K562 (cell line): Measurements from ENCODE around the gene CACNA1A. TPM values are rescaled to one million over a fixed set of nuclear protein-coding genes. Genes with fewer than 3 reads are reported as not detected.

Experiments
- ATAC-seq: fragments of 200-7000 bp; cut with Tn5 transposase; 3 replicates; pipeline ENCODE4 v1.9.1; 2020; ENCODE audit warnings: moderate library complexity
- BruUV-seq: library from RNA; stranded (reverse); fragments of 400-500 nt; replicated peaks from 2 replicates; lab custom pipeline; 2021; lab: Mats Ljungman, UMichigan
- CTCF ChIA-PET: fragments of 300-600 bp; formaldehyde crosslinking; extraction: SDS; loops from one replicate; lab custom pipeline; 2021; ENCODE audit warnings: low intra/inter-chr PET ratio; lab: Yijun Ruan, JAX
- POLR2A ChIA-PET: fragments of 300-600, 350-650 bp; sonication (Branson Sonifier 250); formaldehyde crosslinking; extraction: SDS; loops from one replicate; lab custom pipeline; 2021; ENCODE audit warnings: antibody characterized with exemption, inconsistent platforms; lab: Yijun Ruan, JAX
- DNase-seq, 4 experiments: peaks; one replicate each; pipeline versions ENCODE4 v3.0.0 to v3.0.0-alpha.2; 2011 to 2018; ENCODE audit warnings: low spot score in 3 of 4, mixed read lengths in 3 of 4; ENCODE audit errors: extremely low read depth in 1 of 4
- FAIRE-seq: peaks from 2 replicates; lab custom pipeline; 2011; peaks lifted over from hg19 to GRCh38; lab: Jason Lieb, UNC
- H2AFZ ChIP-seq: 2 replicates; pipeline ENCODE4 v1.6.0; 2011; ENCODE audit warnings: low read depth, low read length, control low read depth, inconsistent platforms
- H3K27ac ChIP-seq: fragments of 200-600 bp; 3 replicates; pipeline ENCODE4 v1.8.0; 2011; ENCODE audit warnings: low read depth, mild to moderate bottlenecking, control low read depth, inconsistent platforms, low read length, moderate library complexity, mixed read lengths; ENCODE audit errors: extremely low read depth
- H3K27me3 ChIP-seq, 2 experiments: fragments of 300-600 bp in 1 of 2; 2 replicates in 1 of 2; 3 replicates in 1 of 2; pipeline versions ENCODE4 v1.6.0 to v1.8.0; 2011; ENCODE audit warnings: inconsistent platforms in 2 of 2, low read length in 2 of 2, mild to moderate bottlenecking in 1 of 2, mixed read lengths in 1 of 2, moderate library complexity in 1 of 2; ENCODE audit not compliant: control insufficient read depth in 2 of 2, insufficient read depth in 2 of 2
- H3K36me3 ChIP-seq: fragments of 300-600 bp; 3 replicates; pipeline ENCODE4 v1.8.0; 2011; ENCODE audit warnings: mild to moderate bottlenecking, low read length, inconsistent platforms; ENCODE audit not compliant: control insufficient read depth, insufficient read depth
- H3K4me1 ChIP-seq, 2 experiments: fragments of 200-600 bp in 1 of 2; replicated peaks in 1 of 2; 2 replicates in 1 of 2; 3 replicates in 1 of 2; pipeline versions ENCODE4 v1.5.1 to v1.8.0; 2011; ENCODE audit warnings: inconsistent platforms in 2 of 2, low read length in 2 of 2, mild to moderate bottlenecking in 1 of 2, mixed read lengths in 1 of 2, moderate library complexity in 1 of 2; ENCODE audit not compliant: control insufficient read depth in 2 of 2, insufficient read depth in 2 of 2
- H3K4me2 ChIP-seq: 2 replicates; pipeline ENCODE4 v1.6.1; 2011; ENCODE audit warnings: low read length, control low read depth, inconsistent platforms, mixed read lengths; ENCODE audit not compliant: insufficient read depth
- H3K4me3 ChIP-seq: fragments of 200-600 bp; sonication (generic), shearing (Covaris generic); 2 replicates; pipeline ENCODE4 v1.5.1; 2016; ENCODE audit warnings: control low read depth, inconsistent platforms
- H3K79me2 ChIP-seq: fragments of 200-600 bp; 3 replicates; pipeline ENCODE4 v1.8.0; 2011; ENCODE audit warnings: low read length, inconsistent platforms; ENCODE audit not compliant: control insufficient read depth, insufficient read depth
- H3K9ac ChIP-seq, 2 experiments: 2 replicates each; pipeline versions ENCODE4 v1.6.0 to v1.6.1; 2011; ENCODE audit warnings: low read depth in 2 of 2, low read length in 2 of 2, control low read depth in 1 of 2, inconsistent platforms in 1 of 2, mild to moderate bottlenecking in 1 of 2, mixed read lengths in 1 of 2; ENCODE audit not compliant: insufficient read depth in 1 of 2
- H3K9me1 ChIP-seq: one replicate; pipeline ENCODE4 v1.6.0; 2011; ENCODE audit warnings: inconsistent platforms, mild to moderate bottlenecking, low read length, moderate library complexity; ENCODE audit not compliant: control insufficient read depth, insufficient read depth
- H3K9me3 ChIP-seq: replicated peaks from 2 replicates; pipeline ENCODE4 v1.5.1; 2011; ENCODE audit warnings: low read depth, low read length, inconsistent platforms; ENCODE audit not compliant: control insufficient read depth, insufficient read depth
- H4K20me1 ChIP-seq: replicated peaks from 2 replicates; pipeline ENCODE4 v1.6.1; 2011; ENCODE audit warnings: low read length, inconsistent platforms, mixed read lengths; ENCODE audit not compliant: control insufficient read depth, insufficient read depth
- CUX1 ChIP-seq: fragments of 200-800 bp; sonication (Bioruptor generic); IDR thresholded peaks from 2 replicates; pipeline ENCODE4 v1.6.1; 2016; ENCODE audit warnings: missing genetic modification characterization, missing compliant biosample characterization
- DLX4 ChIP-seq: fragments of 250-450 bp; sonication (Bioruptor Pico); IDR thresholded peaks from 2 replicates; pipeline ENCODE4 v1.6.1; 2021; ENCODE audit warnings: mild to moderate bottlenecking
- MTF1 ChIP-seq: fragments of 250-450 bp; sonication (Bioruptor Pico); IDR thresholded peaks from 2 replicates; pipeline ENCODE4 v1.9.0; 2021; ENCODE audit warnings: moderate library complexity, mild to moderate bottlenecking, inconsistent platforms, borderline replicate concordance
- NFRKB ChIP-seq: fragments of 450-650 bp; IDR thresholded peaks from 2 replicates; pipeline ENCODE4 v1.6.1; 2016; ENCODE audit warnings: low read depth
- SMARCA5 ChIP-seq: fragments of 450-650 bp; IDR thresholded peaks from 2 replicates; pipeline ENCODE4 v1.6.1; 2016
- SP1 ChIP-seq: sonication (generic); formaldehyde crosslinking; IDR thresholded peaks from 2 replicates; pipeline ENCODE4 v1.8.1; 2022; ENCODE audit warnings: mild to moderate bottlenecking, missing genetic modification reagents
- ZBTB1 ChIP-seq: sonication (generic); formaldehyde crosslinking; IDR thresholded peaks from 2 replicates; pipeline ENCODE4 v1.8.1; 2023; ENCODE audit warnings: missing genetic modification reagents, low read depth, mild to moderate bottlenecking, borderline replicate concordance
- ZBTB8A ChIP-seq: fragments of 450-650 bp; IDR thresholded peaks from 2 replicates; pipeline ENCODE4 v1.6.1; 2018; ENCODE audit warnings: mild to moderate bottlenecking, moderate library complexity; ENCODE audit not compliant: partially characterized antibody
- ZFP1 ChIP-seq: fragments of 450-650 bp; formaldehyde crosslinking; IDR thresholded peaks from 2 replicates; pipeline ENCODE4 v1.4.0; 2020; ENCODE audit warnings: mild to moderate bottlenecking, mixed read lengths
- ZNF551 ChIP-seq: fragments of 250-450 bp; sonication (Bioruptor Pico); IDR thresholded peaks from 2 replicates; pipeline ENCODE4 v1.5.0; 2021; ENCODE audit warnings: mild to moderate bottlenecking, moderate library complexity
- WGBS: fragments of 100-300 bp; shearing (Covaris generic); methylation state at CpG from one replicate; pipeline ENCODE4 v1.1.6; 2016; ENCODE audit warnings: low coverage, mixed read lengths; ENCODE audit not compliant: insufficient coverage; ENCODE audit errors: missing lambda C conversion rate; 5-methylcytosine and 5-hydroxymethylcytosine counted together
- in situ Hi-C: fragments of 300-500 bp; cut with MboI; formaldehyde crosslinking; loops from 4 replicates; pipeline ENCODE4 v1.15.0; 2018; ENCODE audit warnings: inconsistent platforms, mixed read lengths
- intact Hi-C: fragments of 100-400 bp; cut with micrococcal nuclease; formaldehyde crosslinking; loops from 2 replicates; pipeline ENCODE4 v1.14.2; 2022
- polyA plus RNA-seq, 8 experiments: library from polyadenylated mRNA; depleted of rRNA in 4 of 8; stranded (reverse) in 5 of 8; unstranded in 3 of 8; fragments of >200 nt; fragmentation: Nextera tagmentation in 2 of 8; fragmentation: Illumina TruSeq in 1 of 8; extraction: Ambion mirVana in 2 of 8; extraction: Trizol in 1 of 8; gene quantifications; 2 replicates each; pipeline versions ENCODE4 v1.2.1 to v1.2.3, GENCODE V29; 2011 to 2014; ENCODE audit warnings: inconsistent platforms in 1 of 8, missing spikeins in 1 of 8
- total RNA-seq, 7 experiments: library from RNA; depleted of rRNA in 6 of 7; stranded (reverse); fragments of >200 nt in 6 of 7; fragmentation: Illumina TruSeq in 2 of 7; extraction: Trizol in 2 of 7; gene quantifications; 2 replicates each; pipeline versions ENCODE4 v1.2.1 to v1.2.3, GENCODE V29; 2011 to 2021; ENCODE audit warnings: low replicate concordance in 1 of 7
- TF ChIP-seq, protein P1 (sequence below): sonication (generic); formaldehyde crosslinking; IDR thresholded peaks from 2 replicates; pipeline ENCODE4 v1.8.0; 2022; ENCODE audit warnings: missing genetic modification reagents, mild to moderate bottlenecking, moderate library complexity, borderline replicate concordance

CACNA1A gene
- total and polyA plus RNA-seq, 9 of the 15 experiments (the other 6 are each of a cell fraction or from before 2014, with no cell fraction given): 0.03 to 0.20 (median 0.09) TPM; not detected in 1

DNA sequence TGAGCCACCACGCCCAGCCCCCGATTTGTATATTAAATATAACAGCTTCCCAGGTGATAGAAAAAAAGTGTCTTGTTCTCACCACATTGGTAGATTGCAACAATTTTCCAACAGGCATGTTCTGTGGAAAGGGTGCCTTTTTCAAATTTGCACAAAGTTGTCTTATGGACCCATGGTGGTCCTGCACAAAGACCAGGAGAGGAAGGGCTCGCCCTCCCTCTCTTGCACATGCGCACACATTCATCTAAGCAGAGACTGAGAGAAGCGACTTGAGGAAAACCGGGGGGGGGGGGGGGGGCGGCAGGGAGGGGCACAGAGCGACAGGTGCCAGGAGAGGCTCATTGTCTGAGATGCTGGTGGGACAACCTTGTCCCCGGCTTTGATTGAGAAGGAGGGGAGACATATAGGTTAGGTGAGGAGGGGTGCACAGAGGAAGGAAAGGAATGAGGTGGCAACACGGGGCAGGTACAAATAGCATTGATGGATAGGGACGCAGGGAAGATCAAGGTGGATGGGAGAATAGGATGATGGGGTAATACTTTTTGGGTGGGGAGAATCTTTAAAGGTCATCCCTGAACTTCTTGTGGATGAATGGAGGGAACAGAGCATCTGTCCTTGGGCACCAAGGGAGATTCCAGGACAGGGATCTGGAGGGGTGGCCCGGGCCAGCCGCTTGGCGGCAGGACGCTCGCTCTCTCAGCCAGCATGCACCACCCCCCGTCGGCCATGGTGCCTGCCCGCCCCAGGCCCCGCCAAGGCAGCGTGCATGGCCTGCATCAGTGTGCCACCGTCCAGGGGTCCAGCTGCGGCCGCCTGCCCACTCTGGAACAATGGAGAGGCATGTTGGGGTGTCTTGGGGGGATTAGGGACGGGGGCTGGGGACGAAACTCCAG, 280.1 kb downstream of the CACNA1A start (continued):
- TF ChIP-seq ZNF551: no peak
- TF ChIP-seq, all 486 proteins: peak for 6

DNA sequence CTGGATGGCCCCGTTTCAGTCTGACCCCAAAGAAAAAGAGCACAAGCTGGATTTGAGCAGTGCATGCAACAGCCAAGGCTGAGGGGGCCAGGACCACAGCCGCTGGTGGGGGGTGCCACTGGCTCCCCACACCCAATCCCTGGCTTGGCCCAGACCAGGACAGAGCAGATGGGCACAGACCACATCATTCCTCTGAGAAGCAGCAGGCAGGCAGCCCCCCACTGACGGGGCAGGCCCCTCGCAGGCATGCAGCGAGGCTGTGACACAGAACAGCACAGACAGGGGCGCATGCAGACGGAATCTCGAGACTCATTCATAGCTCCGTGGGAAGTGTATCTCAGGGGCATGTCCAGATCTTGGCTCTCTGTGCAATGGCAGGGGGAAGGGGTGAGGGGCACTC, 281.2 kb downstream of the CACNA1A start:
- DNase-seq: no peak
- no peak overlapping the region for H3K27ac ChIP-seq
- no TSS peak for BruUV-seq
- peaks cover 0 to 14% of the 10 kb centered on the region in 2 experiments; a peak in 2 of 5 replicates for H3K4me1 ChIP-seq
- in situ Hi-C loops (no loop called here), intact Hi-C loops (no loop called here)
- ChIA-PET POLR2A (interaction anchor here (0.7 kb wide), 1 partner anchor 69 kb away, joined by 3 read pairs; no protein-coding TSS in a partner anchor), CTCF (no interaction called here)
- H3K4me2 ChIP-seq: no peak overlapping the region
- under 1% methylated on average over 9 of the region's 9 CpGs for WGBS
- no peak overlapping the region for H3K4me3 ChIP-seq
- H2AFZ ChIP-seq: no peak overlapping the region
- H3K9ac ChIP-seq: peak overlapping the region in 1 of 2 experiments; percentile 35; a peak in 1 of 4 replicates
- no peaks in the 10 kb centered on the region for H3K36me3 ChIP-seq
- no peaks in the 10 kb centered on the region for H4K20me1 ChIP-seq
- no peaks in the 10 kb centered on the region for H3K9me1 ChIP-seq
- H3K9me3 ChIP-seq: no peaks in the 10 kb centered on the region
- H3K27me3 ChIP-seq: peaks cover 24 to 60% of the 10 kb centered on the region in 2 experiments
- FAIRE-seq: no peak
- ATAC-seq: no peak
- H3K79me2 ChIP-seq: no peaks in the 10 kb centered on the region
- no peak for TF ChIP-seq CUX1 (CRISPR knock-in tag)
- TF ChIP-seq ZBTB8A: no peak
- no peak for TF ChIP-seq SMARCA5
- TF ChIP-seq SP1: no peak
- no peak for TF ChIP-seq MTF1 (CRISPR knock-in tag)
- TF ChIP-seq ZBTB1: no peak
- no peak for TF ChIP-seq DLX4 (CRISPR knock-in tag)
- TF ChIP-seq ZFP1: no peak
- no peak for TF ChIP-seq NFRKB
- TF ChIP-seq, protein P1, sequence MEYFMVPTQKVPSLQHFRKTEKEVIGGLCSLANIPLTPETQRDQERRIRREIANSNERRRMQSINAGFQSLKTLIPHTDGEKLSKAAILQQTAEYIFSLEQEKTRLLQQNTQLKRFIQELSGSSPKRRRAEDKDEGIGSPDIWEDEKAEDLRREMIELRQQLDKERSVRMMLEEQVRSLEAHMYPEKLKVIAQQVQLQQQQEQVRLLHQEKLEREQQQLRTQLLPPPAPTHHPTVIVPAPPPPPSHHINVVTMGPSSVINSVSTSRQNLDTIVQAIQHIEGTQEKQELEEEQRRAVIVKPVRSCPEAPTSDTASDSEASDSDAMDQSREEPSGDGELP: no peak
